Trophoblast cell (in vitro differentiated cells and primary cell): ENCODE results near the gene PCDHGA2.

Experiments
- DNase-seq, 2 donors: peaks; one replicate each; pipeline ENCODE4 v3.0.0-alpha.2; 2016
- H2AFZ ChIP-seq: 2 replicates; pipeline ENCODE4 v1.6.1; 2013; ENCODE audit warnings: low read length, moderate library complexity, mild to moderate bottlenecking; ENCODE audit not compliant: insufficient read depth, poor library complexity
- H2AK5ac ChIP-seq: 2 replicates; pipeline ENCODE4 v1.6.1; 2013; ENCODE audit warnings: mild to moderate bottlenecking, low read length
- H2BK120ac ChIP-seq: 2 replicates; pipeline ENCODE4 v1.6.1; 2013; ENCODE audit warnings: low read length, mild to moderate bottlenecking, moderate library complexity; ENCODE audit not compliant: insufficient read depth, poor library complexity
- H2BK12ac ChIP-seq: 2 replicates; pipeline ENCODE4 v1.6.1; 2013; ENCODE audit warnings: mild to moderate bottlenecking, low read length, moderate library complexity
- H2BK5ac ChIP-seq: 2 replicates; pipeline ENCODE4 v1.6.1; 2013; ENCODE audit warnings: low read length, low read depth, moderate library complexity, mild to moderate bottlenecking; ENCODE audit not compliant: poor library complexity
- H3K14ac ChIP-seq: 2 replicates; pipeline ENCODE4 v1.6.1; 2013; ENCODE audit warnings: mild to moderate bottlenecking, low read length
- H3K18ac ChIP-seq: 2 replicates; pipeline ENCODE4 v1.6.1; 2013; ENCODE audit warnings: mild to moderate bottlenecking, low read length
- H3K23ac ChIP-seq: 2 replicates; pipeline ENCODE4 v1.6.1; 2013; ENCODE audit warnings: low read length
- H3K27ac ChIP-seq: 2 replicates; pipeline ENCODE4 v1.5.1; 2013; ENCODE audit warnings: low read depth, mild to moderate bottlenecking, inconsistent platforms, low read length, moderate library complexity
- H3K27me3 ChIP-seq: 2 replicates; pipeline ENCODE4 v1.6.1; 2013; ENCODE audit warnings: inconsistent platforms, mild to moderate bottlenecking, low read length, moderate library complexity; ENCODE audit not compliant: insufficient read depth
- H3K36me3 ChIP-seq, 2 experiments: 1 replicate in 1 of 2; 2 replicates in 1 of 2; pipeline ENCODE4 v1.6.1; 2013; ENCODE audit warnings: low read length in 2 of 2, mild to moderate bottlenecking in 2 of 2, moderate library complexity in 1 of 2; ENCODE audit not compliant: insufficient read depth in 2 of 2, control insufficient read depth in 1 of 2
- H3K4ac ChIP-seq: 2 replicates; pipeline ENCODE4 v1.6.1; 2013; ENCODE audit warnings: low read depth, mild to moderate bottlenecking, low read length, moderate library complexity
- H3K4me1 ChIP-seq, 2 experiments: 1 replicate in 1 of 2; 2 replicates in 1 of 2; pipeline ENCODE4 v1.6.1; 2013; ENCODE audit warnings: low read length in 2 of 2, mild to moderate bottlenecking in 2 of 2, moderate library complexity in 1 of 2; ENCODE audit not compliant: insufficient read depth in 2 of 2, control insufficient read depth in 1 of 2
- H3K4me2 ChIP-seq: 2 replicates; pipeline ENCODE4 v1.6.1; 2013; ENCODE audit warnings: inconsistent platforms, mild to moderate bottlenecking, low read length, moderate library complexity
- H3K4me3 ChIP-seq: 2 replicates; pipeline ENCODE4 v1.5.1; 2013; ENCODE audit warnings: mild to moderate bottlenecking, low read depth, low read length, inconsistent platforms
- H3K79me1 ChIP-seq: one replicate; pipeline ENCODE4 v1.6.1; 2013; ENCODE audit warnings: low read length
- H3K79me2 ChIP-seq: 2 replicates; pipeline ENCODE4 v1.6.1; 2013; ENCODE audit warnings: low read length, mild to moderate bottlenecking; ENCODE audit not compliant: control insufficient read depth, insufficient read depth, poor library complexity
- H3K9ac ChIP-seq: 2 replicates; pipeline ENCODE4 v1.6.1; 2013; ENCODE audit warnings: mild to moderate bottlenecking, low read length
- H3K9me3 ChIP-seq: 2 replicates; pipeline ENCODE4 v1.6.1; 2013; ENCODE audit warnings: low read depth, mild to moderate bottlenecking, control low read depth, inconsistent platforms, low read length; ENCODE audit not compliant: insufficient read depth
- H4K12ac ChIP-seq: 2 replicates; pipeline ENCODE4 v1.6.1; 2013; ENCODE audit warnings: low read depth, mild to moderate bottlenecking, low read length, moderate library complexity
- H4K8ac ChIP-seq: 2 replicates; pipeline ENCODE4 v1.6.1; 2013; ENCODE audit warnings: low read depth, mild to moderate bottlenecking, low read length, moderate library complexity
- H4K91ac ChIP-seq: one replicate; pipeline ENCODE4 v1.6.1; 2013; ENCODE audit warnings: low read depth, mild to moderate bottlenecking, low read length, moderate library complexity
- WGBS: extraction: QIAGEN DNeasy Blood & Tissue Kit; methylation state at CpG from one replicate; pipeline ENCODE4 v1.1.7; 2013; ENCODE audit warnings: missing lambda C conversion rate; ENCODE audit not compliant: insufficient read length, insufficient coverage; ENCODE audit errors: extremely low coverage; 5-methylcytosine and 5-hydroxymethylcytosine counted together

The PCDHGA2 gene

DNA sequence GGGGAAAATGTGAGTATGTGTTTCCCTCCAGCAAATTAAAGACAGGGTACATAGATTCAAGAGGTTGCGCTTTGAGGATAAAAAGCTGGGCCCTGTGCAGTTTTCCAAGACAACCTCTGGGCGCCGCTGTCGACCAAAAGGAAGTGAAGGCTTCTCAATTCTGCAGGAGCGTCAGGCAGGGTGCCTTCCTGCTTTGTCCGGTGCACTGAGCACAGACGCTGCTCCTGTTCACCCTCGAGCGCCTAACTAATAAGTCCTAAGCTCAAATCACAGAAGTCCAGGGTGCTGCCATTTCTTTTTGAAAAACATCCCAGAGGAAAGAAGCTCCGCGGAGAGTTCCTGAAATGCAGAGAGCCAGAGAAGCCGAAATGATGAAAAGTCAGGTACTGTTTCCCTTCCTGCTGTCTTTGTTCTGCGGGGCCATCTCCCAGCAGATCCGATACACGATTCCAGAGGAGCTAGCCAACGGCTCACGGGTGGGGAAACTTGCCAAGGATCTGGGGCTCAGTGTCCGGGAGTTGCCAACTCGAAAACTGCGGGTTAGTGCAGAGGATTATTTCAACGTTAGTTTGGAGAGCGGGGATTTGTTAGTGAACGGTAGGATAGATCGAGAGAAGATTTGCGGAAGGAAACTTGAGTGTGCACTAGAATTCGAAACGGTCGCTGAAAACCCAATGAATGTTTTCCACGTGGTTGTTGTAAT is 11.5 kb downstream of the PCDHGA2 start, which contains the start of gene PCDHGB1:
Gene PCDHGB1 (plus strand): TSS at position 183 of the 703 bp plus-strand sequence. CDS start 162 bp downstream, at position 345.
- H4K8ac ChIP-seq, result no peak within 1 kb of the TSS
- H3K4ac ChIP-seq, result no peak within 1 kb of the TSS
- no peaks in the 10 kb centered on the region for H3K79me2 ChIP-seq
- no peak within 1 kb of the TSS for H3K23ac ChIP-seq
- H4K12ac ChIP-seq, result peak within 1 kb of the TSS; percentile 84
- WGBS, result 100% methylated on average over 7 of the region's 29 CpGs
- peak within 1 kb of the TSS; percentile 39 for H3K4me2 ChIP-seq
- H2BK5ac ChIP-seq, result peak within 1 kb of the TSS; percentile 27
- H2BK120ac ChIP-seq, result no peak within 1 kb of the TSS
- H3K4me1 ChIP-seq, result no peaks in the 10 kb centered on the region
- no peaks in the 10 kb centered on the region for H3K79me1 ChIP-seq
- no peak within 1 kb of the TSS for H4K91ac ChIP-seq
- H2BK12ac ChIP-seq, result no peak within 1 kb of the TSS
- no peak within 1 kb of the TSS for H3K27ac ChIP-seq
- no peak within 1 kb of the TSS for H3K4me3 ChIP-seq
- H3K18ac ChIP-seq, result no peak within 1 kb of the TSS
- H3K9ac ChIP-seq, result no peak within 1 kb of the TSS
- H3K9me3 ChIP-seq, result peaks cover 21% of the 10 kb centered on the region
- peaks cover 0 to 4% of the 10 kb centered on the region in 2 experiments for H3K36me3 ChIP-seq
- DNase-seq, result peak in 1 of 2 donors; percentile 7
- H3K14ac ChIP-seq, result no peak within 1 kb of the TSS
- H3K27me3 ChIP-seq, result no peaks in the 10 kb centered on the region
- H2AFZ ChIP-seq, result peak within 1 kb of the TSS; percentile 85
- no peak within 1 kb of the TSS for H2AK5ac ChIP-seq

GRCh38 chr5:141351591-141351990 is 13.0 kb downstream of the PCDHGA2 start:
- Histone ChIP-seq H3K4me2 (no peak overlapping the region), H3K14ac (no peak overlapping the region), H3K4me1 (no peaks in the 10 kb centered on the region), H2AK5ac (no peak overlapping the region), H4K12ac (no peak overlapping the region), H3K18ac (no peak overlapping the region), H3K27ac (no peak overlapping the region), H2BK12ac (no peak overlapping the region), H3K4me3 (no peak overlapping the region), H3K79me2 (no peaks in the 10 kb centered on the region), H3K4ac (no peak overlapping the region), H3K27me3 (no peaks in the 10 kb centered on the region), H2AFZ (no peak overlapping the region), H4K91ac (no peak overlapping the region), H3K79me1 (no peaks in the 10 kb centered on the region), H3K9me3 (peaks cover 23% of the 10 kb centered on the region), H3K36me3 (peaks cover 0 to 4% of the 10 kb centered on the region in 2 experiments), H3K9ac (no peak overlapping the region), H3K23ac (no peak overlapping the region), H4K8ac (no peak overlapping the region), H2BK120ac (no peak overlapping the region), H2BK5ac (no peak overlapping the region)
- DNase-seq, result no peak
- WGBS, result no CpG with 5 or more reads among the region's 36 CpGs

DNA sequence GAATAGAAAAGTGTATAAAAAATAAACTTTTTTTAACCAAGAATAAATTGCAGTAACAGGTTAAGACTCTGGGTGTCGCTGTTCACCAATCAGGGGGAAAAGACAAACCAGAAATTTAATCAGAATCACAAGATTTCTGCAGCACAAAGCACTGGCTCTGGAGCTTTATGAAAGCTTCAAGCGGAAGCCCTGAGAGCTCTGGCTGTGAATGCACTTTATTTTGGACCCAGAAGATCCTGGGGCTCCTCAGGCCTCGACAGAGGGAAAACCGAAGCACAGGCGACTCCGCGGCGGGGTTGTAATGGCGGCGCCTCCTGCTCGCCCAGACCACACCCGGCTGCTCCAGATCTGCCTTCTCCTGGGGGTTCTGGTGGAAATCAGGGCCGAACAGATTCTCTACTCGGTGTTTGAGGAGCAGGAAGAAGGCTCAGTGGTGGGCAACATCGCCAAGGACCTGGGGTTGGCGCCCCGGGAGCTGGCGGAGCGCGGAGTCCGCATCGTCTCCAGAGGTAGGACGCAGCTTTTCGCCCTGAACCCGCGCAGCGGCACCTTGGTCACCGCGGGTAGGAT is 16.4 kb downstream of the PCDHGA2 start, which contains the start of gene PCDHGA4:
Gene PCDHGA4 (plus strand): TSS at position 122 of the 570 bp plus-strand sequence. CDS start 87 bp downstream, at position 209.
- Histone ChIP-seq H3K4me3 (no peak within 1 kb of the TSS), H3K79me2 (no peaks in the 10 kb centered on the region), H3K79me1 (no peaks in the 10 kb centered on the region), H4K91ac (no peak within 1 kb of the TSS), H2BK5ac (no peak within 1 kb of the TSS), H2AFZ (no peak within 1 kb of the TSS), H3K36me3 (peaks cover 0 to 4% of the 10 kb centered on the region in 2 experiments), H3K9me3 (peaks cover 32% of the 10 kb centered on the region), H2AK5ac (no peak within 1 kb of the TSS), H2BK120ac (no peak within 1 kb of the TSS), H3K4me1 (no peaks in the 10 kb centered on the region), H4K12ac (no peak within 1 kb of the TSS), H3K23ac (no peak within 1 kb of the TSS), H3K27me3 (no peaks in the 10 kb centered on the region), H3K18ac (no peak within 1 kb of the TSS), H4K8ac (no peak within 1 kb of the TSS), H3K4ac (no peak within 1 kb of the TSS), H2BK12ac (no peak within 1 kb of the TSS), H3K4me2 (no peak within 1 kb of the TSS), H3K9ac (no peak within 1 kb of the TSS), H3K27ac (no peak within 1 kb of the TSS), H3K14ac (no peak within 1 kb of the TSS)
- WGBS, result no CpG with 5 or more reads among the region's 29 CpGs
- DNase-seq, result no peak

DNA sequence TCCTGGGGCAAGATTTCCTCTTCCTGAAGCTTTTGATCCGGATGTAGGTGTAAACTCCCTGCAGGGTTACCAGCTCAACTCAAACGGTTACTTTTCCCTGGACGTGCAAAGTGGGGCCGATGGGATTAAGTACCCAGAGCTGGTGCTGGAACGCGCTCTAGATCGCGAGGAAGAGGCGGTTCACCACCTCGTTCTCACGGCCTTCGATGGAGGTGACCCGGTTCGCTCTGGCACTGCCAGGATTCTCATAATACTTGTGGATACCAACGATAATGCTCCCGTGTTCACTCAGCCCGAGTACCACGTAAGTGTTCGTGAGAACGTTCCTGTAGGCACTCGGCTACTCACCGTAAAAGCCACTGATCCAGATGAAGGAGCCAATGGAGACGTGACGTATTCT is 17.1 kb downstream of the PCDHGA2 start:
- Histone ChIP-seq H3K4ac (no peak overlapping the region), H3K4me3 (no peak overlapping the region), H3K36me3 (peaks cover 0 to 3% of the 10 kb centered on the region in 2 experiments), H2BK5ac (no peak overlapping the region), H2BK12ac (no peak overlapping the region), H3K79me1 (no peaks in the 10 kb centered on the region), H3K9me3 (peaks cover 35% of the 10 kb centered on the region), H3K14ac (no peak overlapping the region), H3K27me3 (no peaks in the 10 kb centered on the region), H4K8ac (no peak overlapping the region), H4K91ac (no peak overlapping the region), H3K27ac (no peak overlapping the region), H3K9ac (no peak overlapping the region), H2AFZ (no peak overlapping the region), H2BK120ac (no peak overlapping the region), H3K4me2 (no peak overlapping the region), H2AK5ac (no peak overlapping the region), H3K23ac (no peak overlapping the region), H3K4me1 (no peaks in the 10 kb centered on the region), H4K12ac (no peak overlapping the region), H3K18ac (no peak overlapping the region), H3K79me2 (no peaks in the 10 kb centered on the region)
- no peak for DNase-seq
- no CpG with 5 or more reads among the region's 24 CpGs for WGBS
